Neural cell (in vitro differentiated cells): ENCODE results near the gene DLEU7. TPM values are rescaled to one million over a fixed set of nuclear protein-coding genes. Genes with fewer than 3 reads are reported as not detected.

Experiments
- H2AFZ ChIP-seq: fragments of 200-600, 300-800 bp; sonication (generic), shearing (Covaris generic); 2 replicates; pipeline ENCODE4 v1.6.0; 2014; ENCODE audit warnings: low read depth, mild to moderate bottlenecking, antibody characterized with exemption, low read length, moderate library complexity
- H3F3A ChIP-seq: fragments of 200-600 bp; shearing (Covaris generic); 2 replicates; pipeline ENCODE4 v1.6.1; 2016; ENCODE audit warnings: mild to moderate bottlenecking, moderate library complexity, mixed read lengths, antibody characterized with exemption, low read length; ENCODE audit not compliant: insufficient read depth, poor library complexity, severe bottlenecking
- H3K27ac ChIP-seq: fragments of 200-600, 300-800 bp; sonication (generic), shearing (Covaris generic); 2 replicates; pipeline ENCODE4 v1.5.1; 2014; ENCODE audit warnings: mild to moderate bottlenecking, low read length, moderate library complexity
- H3K27me3 ChIP-seq: fragments of 300-800, 200-600 bp; sonication (generic), shearing (Covaris generic); 2 replicates; pipeline ENCODE4 v1.6.0; 2014; ENCODE audit warnings: mild to moderate bottlenecking, low read depth, low read length, moderate library complexity; ENCODE audit not compliant: insufficient read depth
- H3K36me3 ChIP-seq: fragments of 300-800, 200-600 bp; sonication (generic), shearing (Covaris generic); 2 replicates; pipeline ENCODE4 v1.5.1; 2014; ENCODE audit warnings: mild to moderate bottlenecking, antibody characterized with exemption, low read length, moderate library complexity; ENCODE audit not compliant: insufficient read depth
- H3K4me2 ChIP-seq: fragments of 300-800, 200-600 bp; sonication (generic), shearing (Covaris generic); 2 replicates; pipeline ENCODE4 v1.6.0; 2014; ENCODE audit warnings: mild to moderate bottlenecking, low read length
- H3K4me3 ChIP-seq: fragments of 300-800, 200-600 bp; sonication (generic), shearing (Covaris generic); 2 replicates; pipeline ENCODE4 v1.5.1; 2014; ENCODE audit warnings: mild to moderate bottlenecking, low read length, moderate library complexity
- H3K79me2 ChIP-seq: fragments of 200-600 bp; shearing (Covaris generic); replicated peaks from 2 replicates; pipeline ENCODE4 v1.6.0; 2014; ENCODE audit warnings: mild to moderate bottlenecking, low read length, moderate library complexity; ENCODE audit not compliant: insufficient read depth
- H3K9ac ChIP-seq: fragments of 300-800, 200-600 bp; sonication (generic), shearing (Covaris generic); 2 replicates; pipeline ENCODE4 v1.6.1; 2016; ENCODE audit warnings: mild to moderate bottlenecking, low read length, mixed read lengths
- H3K9me2 ChIP-seq: fragments of 200-600 bp; shearing (Covaris generic); 2 replicates; pipeline ENCODE4 v1.6.1; 2016; ENCODE audit warnings: mild to moderate bottlenecking, low read length, mixed read lengths; ENCODE audit not compliant: insufficient read depth
- H3K9me3 ChIP-seq: fragments of 200-600, 300-800 bp; sonication (generic), shearing (Covaris generic); 2 replicates; pipeline ENCODE4 v1.6.1; 2016; ENCODE audit warnings: mild to moderate bottlenecking, mixed run types, low read length, moderate library complexity, mixed read lengths
- H4K20me1 ChIP-seq: fragments of 200-600 bp; shearing (Covaris generic); 2 replicates; pipeline ENCODE4 v1.6.1; 2016; ENCODE audit warnings: mild to moderate bottlenecking, mixed run types; ENCODE audit not compliant: insufficient read depth
- CTCF ChIP-seq: fragments of 450-650 bp; IDR thresholded peaks from 2 replicates; pipeline ENCODE4 v1.5.1; 2014; ENCODE audit warnings: antibody characterized with exemption, mild to moderate bottlenecking, moderate library complexity; ENCODE audit not compliant: poor library complexity, severe bottlenecking
- EP300 ChIP-seq: fragments of 450-650 bp; conservative IDR thresholded peaks from 2 replicates; pipeline ENCODE4 v1.6.1; 2014; ENCODE audit warnings: antibody characterized with exemption, mild to moderate bottlenecking, moderate library complexity; ENCODE audit not compliant: poor library complexity, severe bottlenecking
- EZH2 ChIP-seq: fragments of 200-600, 300-800 bp; shearing (Covaris generic), sonication (generic); IDR thresholded peaks from 2 replicates; pipeline ENCODE4 v1.6.1; 2014; ENCODE audit warnings: antibody characterized with exemption, low read length, borderline replicate concordance, mild to moderate bottlenecking; ENCODE audit not compliant: insufficient read depth, poor library complexity, severe bottlenecking
- MXI1 ChIP-seq: fragments of 450-650 bp; conservative IDR thresholded peaks from 2 replicates; pipeline ENCODE4 v1.6.1; 2014; ENCODE audit warnings: antibody characterized with exemption, mild to moderate bottlenecking; ENCODE audit not compliant: poor library complexity, severe bottlenecking
- POLR2AphosphoS5 ChIP-seq: IDR thresholded peaks from 2 replicates; pipeline ENCODE4 v1.6.1; 2012
- RAD21 ChIP-seq: fragments of 450-650 bp; conservative IDR thresholded peaks from 2 replicates; pipeline ENCODE4 v1.6.1; 2014; ENCODE audit warnings: antibody characterized with exemption, mild to moderate bottlenecking, moderate library complexity
- REST ChIP-seq: IDR thresholded peaks from 2 replicates; pipeline ENCODE4 v1.6.1; 2012; ENCODE audit warnings: borderline replicate concordance
- SMC3 ChIP-seq: fragments of 450-650 bp; conservative IDR thresholded peaks from 2 replicates; pipeline ENCODE4 v1.6.1; 2014; ENCODE audit warnings: antibody characterized with exemption, mild to moderate bottlenecking, moderate library complexity; ENCODE audit not compliant: poor library complexity
- TAF1 ChIP-seq: IDR thresholded peaks from 2 replicates; pipeline ENCODE4 v1.6.1; 2012; ENCODE audit warnings: low read depth
- polyA plus RNA-seq: library from polyadenylated mRNA; depleted of rRNA; stranded (reverse); fragments of >200 nt; gene quantifications from 2 replicates; pipeline ENCODE4 v1.2.3, GENCODE V29; 2014

The DLEU7 gene
- polyA plus RNA-seq, 1 donor from 2014 or later = 0.26 TPM

DNA sequence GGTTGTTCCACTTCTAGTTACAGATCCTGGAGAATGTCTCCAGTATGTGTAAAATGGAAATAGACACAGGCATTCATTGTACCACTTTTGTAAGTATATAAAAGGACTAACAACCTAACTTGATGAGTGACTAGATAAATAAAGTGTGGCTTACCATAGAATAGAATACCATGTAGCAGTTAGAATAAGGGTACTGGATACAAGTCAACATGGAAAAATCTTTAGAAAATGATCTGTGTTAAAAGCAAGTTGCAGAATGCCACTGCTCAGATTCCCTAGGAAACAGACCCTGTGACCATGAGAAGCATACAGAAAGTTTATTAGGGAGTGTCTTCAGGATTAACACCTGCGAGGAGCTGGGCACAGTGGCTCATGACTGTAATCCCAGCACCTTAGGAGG is 40.2 kb upstream of the DLEU7 start:
- no peaks in the 10 kb centered on the region for H4K20me1 ChIP-seq
- H3K36me3 ChIP-seq = no peaks in the 10 kb centered on the region
- H3K4me2 ChIP-seq = no peak overlapping the region
- H3K27me3 ChIP-seq = no peaks in the 10 kb centered on the region
- no peaks in the 10 kb centered on the region for H3K9me2 ChIP-seq
- H3K27ac ChIP-seq = no peak overlapping the region
- H2AFZ ChIP-seq = no peak overlapping the region
- H3K79me2 ChIP-seq = no peaks in the 10 kb centered on the region
- no peaks in the 10 kb centered on the region for H3F3A ChIP-seq
- H3K9ac ChIP-seq = no peak overlapping the region
- H3K4me3 ChIP-seq = no peak overlapping the region
- no peak for TF ChIP-seq RAD21
- TF ChIP-seq TAF1 = no peak
- no peak for TF ChIP-seq SMC3
- no peak for TF ChIP-seq POLR2AphosphoS5
- no peak for TF ChIP-seq EZH2
- TF ChIP-seq CTCF = no peak
- no peak for TF ChIP-seq REST
- no peak for TF ChIP-seq EP300
- TF ChIP-seq MXI1 = no peak
- no peaks in the 10 kb centered on the region for H3K9me3 ChIP-seq

DNA sequence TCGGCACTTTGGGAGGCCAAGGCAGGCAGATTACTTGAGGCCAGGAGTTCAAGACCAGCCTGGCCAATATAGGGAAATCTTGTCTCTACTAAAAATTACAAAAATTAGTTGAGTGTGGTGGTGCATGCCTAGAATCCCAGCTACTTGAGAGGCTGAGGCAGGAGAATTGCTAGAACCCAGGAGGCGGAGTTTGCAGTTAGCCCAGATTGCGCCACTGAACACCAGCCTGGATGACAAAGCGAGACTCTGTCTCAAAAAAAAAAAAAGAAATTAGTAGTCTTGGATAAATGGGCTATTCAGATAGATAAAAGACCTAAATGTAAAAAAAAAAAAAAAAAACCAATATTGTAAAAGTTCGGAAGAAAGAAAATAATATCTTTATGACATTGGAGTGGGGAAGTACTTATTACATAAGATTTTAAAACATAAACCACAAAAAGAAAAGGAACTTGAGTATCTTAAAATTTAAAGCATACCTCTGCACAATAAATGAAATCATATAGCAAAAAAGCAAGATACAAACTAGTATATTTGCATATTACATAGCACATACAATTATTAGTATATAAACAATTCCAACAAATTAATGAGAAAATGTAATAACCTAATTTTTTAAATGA is 39.4 kb upstream of the DLEU7 start:
- H3K79me2 ChIP-seq = no peaks in the 10 kb centered on the region
- no peak overlapping the region for H3K9ac ChIP-seq
- H2AFZ ChIP-seq = no peak overlapping the region
- no peaks in the 10 kb centered on the region for H3K27me3 ChIP-seq
- no peak overlapping the region for H3K4me2 ChIP-seq
- H3K36me3 ChIP-seq = no peaks in the 10 kb centered on the region
- no peaks in the 10 kb centered on the region for H3K9me2 ChIP-seq
- H3K4me3 ChIP-seq = no peak overlapping the region
- TF ChIP-seq MXI1 (no peak), REST (no peak)
- no peaks in the 10 kb centered on the region for H4K20me1 ChIP-seq
- H3F3A ChIP-seq = no peaks in the 10 kb centered on the region
- no peak overlapping the region for H3K27ac ChIP-seq
- H3K9me3 ChIP-seq = no peaks in the 10 kb centered on the region
